Right ventricle myocardium superior (tissue), 1 donor: ENCODE results near the gene C1orf226. TPM values are rescaled to one million over a fixed set of nuclear protein-coding genes. Genes with fewer than 3 reads are reported as not detected.
"Not testable (repeated sequence)": the region's sequence is repeated elsewhere in the genome, so short reads cannot be mapped to it uniquely, and the experiment has no call there.

Source experiments
- ATAC-seq: fragments of 200-7000 bp; cut with Tn5 transposase; one replicate; pipeline ENCODE4 v1.9.1; 2020; ENCODE audit warnings: mild to moderate bottlenecking; ENCODE audit not compliant: poor library complexity
- DNase-seq: peaks from one replicate; pipeline ENCODE4 v3.0.0-alpha.2; 2020
- intact Hi-C: fragments of 100-400 bp; cut with DNase I; formaldehyde crosslinking; loops from one replicate; pipeline ENCODE4 v1.11.2; 2022
- long read RNA-seq: library from polyadenylated mRNA; unstranded; transcript quantifications from one replicate; pipeline ENCODE4 v2.0.0, GENCODE V29; 2021
- total RNA-seq: library from RNA; stranded (reverse); fragmentation: NEBNext Ultra II Directional; extraction: Animal tissue kit (Norgen Biotek cat#: 25700); gene quantifications from one replicate; pipeline ENCODE4 v1.2.1, GENCODE V29; 2021
- donor health status: DM: no; HTN: yes; CAD: no; lungs with severe emphysema.

The C1orf226 gene, protein sequence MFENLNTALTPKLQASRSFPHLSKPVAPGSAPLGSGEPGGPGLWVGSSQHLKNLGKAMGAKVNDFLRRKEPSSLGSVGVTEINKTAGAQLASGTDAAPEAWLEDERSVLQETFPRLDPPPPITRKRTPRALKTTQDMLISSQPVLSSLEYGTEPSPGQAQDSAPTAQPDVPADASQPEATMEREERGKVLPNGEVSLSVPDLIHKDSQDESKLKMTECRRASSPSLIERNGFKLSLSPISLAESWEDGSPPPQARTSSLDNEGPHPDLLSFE
- 5.3 TPM for total RNA-seq
- long read RNA-seq, partial matches to known transcripts: 0 of 7 reads
- long read RNA-seq, other reads (novel, unspliced or antisense): 7 of 7 reads

GRCh38 chr1:162381383-162381782, at the start of gene C1orf226:
TSS of gene C1orf226 (plus strand) at chr1:162381728. CDS start at chr1:162381902, 174 bp downstream.
- ATAC-seq: no peak
- intact Hi-C loops: no loop called here

DNA sequence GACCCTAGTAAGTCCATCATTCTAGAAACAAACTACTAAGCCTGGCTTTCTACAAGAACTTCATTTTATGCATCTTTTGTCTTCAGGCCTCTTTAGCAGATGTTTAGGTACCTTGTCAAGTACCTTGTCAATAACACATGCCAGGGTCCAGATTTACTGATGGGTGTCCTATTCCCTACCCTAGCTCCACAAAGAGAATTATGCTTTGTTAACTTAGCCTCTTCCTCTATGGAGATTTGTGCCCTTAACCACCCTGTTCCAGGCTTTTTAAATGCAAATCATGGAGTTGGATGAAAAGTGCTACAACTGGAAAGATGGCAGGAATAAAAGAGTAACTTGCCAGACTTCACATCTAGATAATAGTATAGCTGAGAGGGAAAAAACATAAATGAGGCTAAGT, 47.5 kb upstream of the C1orf226 start:
- intact Hi-C loops: no loop called here
- DNase-seq (no peak), ATAC-seq (no peak)

More at GRCh38 chr1:162381383-162381782, at the start of gene C1orf226:
- DNase-seq: no peak

- intact Hi-C loops: no loop called here
- DNase-seq: no peak
- no peak for ATAC-seq
These were observed 46.4 kb upstream of the C1orf226 start for GRCh38 chr1:162335126-162335525.

DNA sequence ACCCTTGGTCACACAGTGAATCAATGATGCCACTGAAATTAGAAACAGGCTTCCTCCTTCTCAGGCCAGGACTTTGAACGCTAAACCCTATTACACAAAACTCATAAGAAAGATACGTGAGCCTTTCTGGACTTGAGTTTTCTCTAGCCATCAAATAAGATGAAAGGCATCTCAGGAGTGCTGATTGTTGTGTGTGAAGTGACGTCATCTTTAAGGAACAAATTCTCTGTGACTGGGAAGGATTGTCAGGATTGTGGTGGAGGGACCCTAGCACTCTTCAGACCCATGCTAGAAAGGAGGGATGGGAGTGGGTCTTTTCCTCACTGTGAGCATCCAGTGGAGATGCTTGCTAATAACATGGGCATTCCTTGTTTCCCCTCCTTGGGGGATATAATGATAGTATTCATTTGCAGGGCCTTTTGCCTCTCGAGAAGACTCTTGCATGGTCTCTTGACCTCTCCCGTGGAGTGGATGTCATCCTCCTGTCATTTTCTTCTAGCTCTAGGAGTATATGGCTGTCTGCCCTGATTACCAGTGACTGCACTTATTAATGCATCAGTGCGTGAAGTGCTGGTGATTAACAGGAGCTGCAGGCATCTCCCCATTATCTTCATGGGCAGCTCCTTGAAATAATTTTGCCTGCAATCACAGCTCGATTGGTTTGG, 44.8 kb upstream of the C1orf226 start:
- intact Hi-C loops: no loop called here
- ATAC-seq (no peak), DNase-seq (no peak)

DNA sequence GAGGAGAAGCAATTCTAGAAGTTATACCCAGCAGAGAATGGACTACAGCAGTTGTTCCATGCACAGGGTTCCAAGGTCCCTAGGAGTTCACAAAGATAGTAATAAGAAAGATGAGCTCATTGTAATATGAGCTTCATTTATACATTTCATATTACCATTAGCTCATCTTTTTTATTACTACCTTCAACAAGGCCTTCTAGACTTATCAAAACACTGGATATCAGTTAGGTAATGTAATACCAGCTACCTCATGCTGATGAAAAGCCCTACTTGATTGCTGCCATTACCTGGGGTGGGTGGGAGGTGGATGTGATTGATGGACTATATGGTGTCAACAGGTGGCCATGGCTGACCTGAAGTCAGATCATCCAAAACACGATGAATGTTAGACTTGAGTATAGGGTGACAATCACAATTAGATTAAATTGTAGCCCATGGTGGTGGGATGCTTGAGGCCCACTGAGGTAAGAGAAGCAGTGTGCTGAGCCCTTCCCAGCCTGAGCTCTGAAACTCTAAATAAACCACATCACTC, 39.0 kb upstream of the C1orf226 start:
- no peak for ATAC-seq
- intact Hi-C loops: no loop called here
- no peak for DNase-seq

DNA sequence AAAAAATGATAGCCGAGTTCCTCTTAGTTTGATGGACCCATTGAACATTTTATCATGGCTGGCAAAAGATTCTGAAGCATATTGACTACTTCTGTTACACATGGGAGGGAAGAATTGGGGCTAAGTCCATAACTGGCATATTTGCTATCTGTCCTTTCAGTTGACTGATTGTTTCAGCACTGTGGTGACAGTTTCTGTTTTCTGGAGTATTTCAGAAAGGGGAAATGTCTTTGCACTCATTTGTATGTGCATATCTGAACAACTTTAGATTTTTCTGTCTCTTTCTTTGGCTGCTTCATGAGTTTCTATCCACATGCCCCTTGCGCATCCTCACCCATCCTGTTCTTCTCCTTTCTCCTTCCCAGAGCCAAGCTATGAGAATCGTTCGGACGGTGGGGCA, 38.1 kb upstream of the C1orf226 start:
- no peak for ATAC-seq
- intact Hi-C loops: no loop called here
- DNase-seq: no peak

- intact Hi-C loops: no loop called here
- DNase-seq (no peak), ATAC-seq (no peak)
These were observed 34.2 kb upstream of the C1orf226 start for GRCh38 chr1:162347281-162347680.

- intact Hi-C loops: no loop called here
- ATAC-seq: no peak
These were observed 31.7 kb upstream of the C1orf226 start for GRCh38 chr1:162349635-162350330.

DNA sequence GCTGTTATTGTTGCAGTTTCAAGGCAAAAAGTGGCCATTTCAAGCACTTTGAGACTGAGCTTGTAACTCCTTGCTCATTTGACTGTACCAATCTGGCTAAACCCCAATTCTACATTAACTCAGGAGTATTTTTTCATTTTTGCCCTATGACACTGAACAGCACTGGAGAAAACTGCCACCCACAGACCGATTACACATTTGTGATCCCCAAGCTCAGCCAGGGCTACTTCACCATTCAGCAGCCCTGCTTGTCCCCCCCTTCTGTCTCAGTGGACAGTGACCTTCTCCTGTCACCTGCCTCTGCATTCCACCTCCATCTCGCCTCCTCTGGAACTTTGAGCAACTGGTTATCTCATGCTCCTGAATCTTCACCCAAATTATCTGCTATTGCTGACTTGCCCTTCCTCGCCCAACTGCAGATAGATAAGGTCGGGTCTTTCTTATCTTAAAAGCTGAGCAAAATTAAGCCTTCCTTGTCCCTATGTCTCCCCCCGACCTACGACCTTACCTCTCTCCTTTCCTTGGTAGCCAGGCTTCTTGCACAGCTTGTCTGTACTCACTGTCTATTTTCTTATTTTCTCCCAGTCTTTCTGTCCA, 30.2 kb upstream of the C1orf226 start:
- intact Hi-C loops: no loop called here
- ATAC-seq (no peak), DNase-seq (no peak)

More at GRCh38 chr1:162349635-162350330, 31.7 kb upstream of the C1orf226 start:
- no peak for DNase-seq

GRCh38 chr1:162351874-162352273, 29.7 kb upstream of the C1orf226 start:
- ATAC-seq, DNase-seq, intact Hi-C loops: not testable (repeated sequence)

DNA sequence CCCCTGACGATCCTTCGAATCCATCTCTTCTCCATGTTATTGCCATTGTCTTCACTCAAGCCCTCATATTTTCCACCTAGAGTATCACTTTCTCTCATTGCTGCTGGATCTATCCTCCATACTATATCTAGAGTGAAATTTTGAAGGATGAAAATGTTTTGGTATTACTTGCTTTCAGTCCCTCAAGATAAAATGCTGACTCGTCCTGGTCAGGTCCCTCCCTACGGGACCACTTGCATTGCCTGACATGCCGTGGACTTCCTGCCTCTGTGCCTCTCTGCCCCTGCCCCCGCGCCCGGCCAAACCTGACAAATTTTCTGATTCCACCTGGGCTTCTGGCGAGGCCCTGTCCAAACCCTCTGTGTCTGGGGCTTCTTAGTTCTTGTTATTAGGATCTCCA, 28.4 kb upstream of the C1orf226 start:
- no peak for DNase-seq
- intact Hi-C loops: no loop called here
- ATAC-seq: no peak

GRCh38 chr1:162353702-162354101, 27.8 kb upstream of the C1orf226 start:
- DNase-seq (no peak), ATAC-seq (no peak)
- intact Hi-C loops: no loop called here

DNA sequence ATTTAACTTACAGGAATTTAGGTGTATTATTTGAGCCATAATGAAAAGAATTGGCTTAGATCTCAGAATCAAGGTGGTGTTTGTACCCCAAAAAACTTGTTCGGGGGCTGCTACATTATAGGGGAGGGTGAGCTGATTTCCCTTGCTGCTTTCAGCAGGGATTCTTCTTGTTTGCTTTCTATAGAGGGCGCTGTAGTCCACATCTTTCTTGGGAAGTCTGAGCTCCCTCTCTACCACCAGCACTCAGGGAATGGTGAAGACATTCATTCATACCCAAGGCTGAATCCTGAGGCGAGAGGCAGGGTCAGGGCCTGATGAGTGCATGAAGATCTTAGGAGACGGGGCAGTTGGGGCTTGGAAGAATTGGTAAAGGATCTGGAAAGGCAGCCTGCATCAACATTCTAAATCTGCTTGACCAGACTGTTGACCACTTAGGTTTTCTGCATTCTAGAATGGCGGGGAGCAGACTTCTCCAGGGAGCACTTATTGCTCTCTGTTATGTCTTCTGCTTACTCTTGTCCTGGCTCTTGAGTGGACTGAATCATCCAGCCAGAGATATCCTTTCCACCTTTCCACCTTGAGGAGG, 23.8 kb upstream of the C1orf226 start:
- intact Hi-C loops: no loop called here
- no peak for ATAC-seq
- DNase-seq: no peak

DNA sequence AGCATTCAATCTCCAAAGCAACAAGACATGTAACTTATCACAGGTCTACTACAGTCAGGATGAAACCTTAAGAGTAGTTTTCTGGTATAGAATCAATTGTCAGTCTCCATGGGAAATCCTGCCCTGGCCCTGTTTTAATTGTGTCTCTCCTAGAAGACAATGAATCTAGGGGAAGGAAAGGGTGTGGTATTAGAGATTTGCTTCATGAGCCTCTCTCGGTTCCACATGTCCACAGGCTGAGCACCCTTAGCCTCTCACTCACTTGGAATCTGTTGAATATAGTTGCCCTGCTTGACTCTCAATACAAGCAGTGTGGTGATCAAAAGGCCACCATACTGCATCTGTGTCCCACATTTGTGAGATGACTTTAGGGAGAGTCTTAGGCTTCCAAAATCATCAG, 22.6 kb upstream of the C1orf226 start:
- ATAC-seq (no peak), DNase-seq (no peak)

GRCh38 chr1:162359523-162360236, 21.8 kb upstream of the C1orf226 start:
- no peak for DNase-seq
- ATAC-seq: no peak
- intact Hi-C loops: no loop called here

More for the DNA sequence above, 22.6 kb upstream of the C1orf226 start:
- intact Hi-C loops: no loop called here

GRCh38 chr1:162360237-162360873, 21.2 kb upstream of the C1orf226 start:
- DNase-seq (no peak), ATAC-seq (no peak)
- intact Hi-C loops: no loop called here

GRCh38 chr1:162360874-162361260, 20.7 kb upstream of the C1orf226 start:
- ATAC-seq (no peak), DNase-seq (no peak)
- intact Hi-C loops: no loop called here

GRCh38 chr1:162361349-162361748, 20.2 kb upstream of the C1orf226 start:
- ATAC-seq (no peak), DNase-seq (no peak)
- intact Hi-C loops: no loop called here
